Endothelial cell (in vitro differentiated cells): Measurements from ENCODE around the gene ZIC5. TPM values are rescaled to one million over a fixed set of nuclear protein-coding genes. Genes with fewer than 3 reads are reported as not detected.
A peak's percentile ranks its signal among the peaks of the same experiment; 100 is the strongest.

Experiments used
- DNase-seq: peaks from one replicate; pipeline ENCODE4 v3.0.0; 2021; ENCODE audit warnings: low spot score
- H3K27ac Mint-ChIP-seq: one replicate; pipeline ENCODE4 v1.8.0; 2021; ENCODE audit warnings: mixed read lengths, inconsistent platforms; ENCODE audit not compliant: unreplicated experiment
- H3K27me3 Mint-ChIP-seq: one replicate; pipeline ENCODE4 v1.8.0; 2021; ENCODE audit warnings: mild to moderate bottlenecking, moderate library complexity, mixed read lengths, inconsistent platforms; ENCODE audit not compliant: unreplicated experiment
- H3K36me3 Mint-ChIP-seq: one replicate; pipeline ENCODE4 v1.8.0; 2021; ENCODE audit warnings: mild to moderate bottlenecking, low read depth, mixed read lengths, inconsistent platforms; ENCODE audit not compliant: unreplicated experiment
- H3K4me1 Mint-ChIP-seq: one replicate; pipeline ENCODE4 v1.8.0; 2021; ENCODE audit warnings: mild to moderate bottlenecking, mixed read lengths, inconsistent platforms; ENCODE audit not compliant: unreplicated experiment
- H3K4me3 Mint-ChIP-seq: one replicate; pipeline ENCODE4 v1.8.0; 2021; ENCODE audit warnings: mild to moderate bottlenecking, mixed read lengths, inconsistent platforms; ENCODE audit not compliant: unreplicated experiment
- H3K9me3 Mint-ChIP-seq: one replicate; pipeline ENCODE4 v1.8.0; 2021; ENCODE audit warnings: mixed read lengths, inconsistent platforms; ENCODE audit not compliant: unreplicated experiment
- long read RNA-seq: library from polyadenylated mRNA; unstranded; transcript quantifications from one replicate; pipeline ENCODE4 v2.0.0, GENCODE V29; 2020; ENCODE audit not compliant: unreplicated experiment
- total RNA-seq: library from RNA; stranded (reverse); fragmentation: NEBNext Ultra II Directional; extraction: Animal tissue kit (Norgen Biotek cat#: 25700); gene quantifications from one replicate; pipeline ENCODE4 v1.2.1, GENCODE V29; 2021; ENCODE audit not compliant: unreplicated experiment
- TF ChIP-seq, protein P1 (sequence below): fragments of 200-600 bp; sonication (generic); IDR thresholded peaks from one replicate; pipeline ENCODE4 v1.5.0; 2021; ENCODE audit warnings: antibody characterized with exemption; ENCODE audit not compliant: unreplicated experiment

The ZIC5 gene
- total RNA-seq, result 0.10 TPM
- long read RNA-seq, result 0 reads

- Mint-ChIP-seq H3K4me1 (peaks cover 21% of the 10 kb centered on the region), H3K27ac (no peak within 1 kb of the TSS)
Measured at GRCh38 chr13:99971576-99972189, at the start of gene ZIC5. ZIC5 (minus strand) TSS chr13:99971767; CDS start chr13:99971603, 164 bp downstream.

DNA sequence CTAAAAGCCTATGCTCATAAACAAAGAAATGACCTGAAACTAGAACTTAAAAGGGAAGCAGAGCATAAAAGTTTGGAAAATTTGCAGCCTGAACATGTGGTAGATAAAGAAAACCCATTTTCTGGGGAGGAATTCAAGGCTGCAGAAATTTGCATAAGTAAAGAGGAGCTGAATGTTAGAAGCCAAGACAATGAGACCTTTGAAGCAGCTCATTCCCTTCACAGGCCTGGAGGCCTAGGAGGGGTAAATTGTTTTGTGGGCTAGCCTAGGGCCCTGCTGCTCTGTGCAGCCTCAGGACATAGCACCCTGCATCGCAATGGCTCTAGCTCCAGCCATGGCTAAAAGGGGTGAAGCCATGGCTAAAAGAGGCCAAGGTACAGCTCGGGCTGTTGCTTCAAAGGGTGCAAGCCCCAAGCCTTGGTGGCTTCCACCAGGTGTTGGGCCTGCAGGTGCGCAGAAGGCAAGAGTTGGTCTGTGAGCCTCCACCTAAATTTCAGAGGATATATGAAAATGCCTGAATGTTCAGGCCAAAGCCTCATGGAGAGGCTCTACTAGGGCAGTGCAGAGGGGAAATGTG lies 48.3 kb upstream of the ZIC5 start:
- TF ChIP-seq, protein P1, sequence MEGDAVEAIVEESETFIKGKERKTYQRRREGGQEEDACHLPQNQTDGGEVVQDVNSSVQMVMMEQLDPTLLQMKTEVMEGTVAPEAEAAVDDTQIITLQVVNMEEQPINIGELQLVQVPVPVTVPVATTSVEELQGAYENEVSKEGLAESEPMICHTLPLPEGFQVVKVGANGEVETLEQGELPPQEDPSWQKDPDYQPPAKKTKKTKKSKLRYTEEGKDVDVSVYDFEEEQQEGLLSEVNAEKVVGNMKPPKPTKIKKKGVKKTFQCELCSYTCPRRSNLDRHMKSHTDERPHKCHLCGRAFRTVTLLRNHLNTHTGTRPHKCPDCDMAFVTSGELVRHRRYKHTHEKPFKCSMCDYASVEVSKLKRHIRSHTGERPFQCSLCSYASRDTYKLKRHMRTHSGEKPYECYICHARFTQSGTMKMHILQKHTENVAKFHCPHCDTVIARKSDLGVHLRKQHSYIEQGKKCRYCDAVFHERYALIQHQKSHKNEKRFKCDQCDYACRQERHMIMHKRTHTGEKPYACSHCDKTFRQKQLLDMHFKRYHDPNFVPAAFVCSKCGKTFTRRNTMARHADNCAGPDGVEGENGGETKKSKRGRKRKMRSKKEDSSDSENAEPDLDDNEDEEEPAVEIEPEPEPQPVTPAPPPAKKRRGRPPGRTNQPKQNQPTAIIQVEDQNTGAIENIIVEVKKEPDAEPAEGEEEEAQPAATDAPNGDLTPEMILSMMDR, result no peak
- peaks cover 2% of the 10 kb centered on the region for H3K4me1 Mint-ChIP-seq
- H3K9me3 Mint-ChIP-seq, result no peaks in the 10 kb centered on the region
- H3K36me3 Mint-ChIP-seq, result no peaks in the 10 kb centered on the region
- no peak overlapping the region for H3K4me3 Mint-ChIP-seq
- no peak overlapping the region for H3K27ac Mint-ChIP-seq
- DNase-seq, result no peak
- peaks cover 4% of the 10 kb centered on the region for H3K27me3 Mint-ChIP-seq

More at GRCh38 chr13:99971576-99972189, at the start of gene ZIC5:
- H3K27me3 Mint-ChIP-seq, result peaks cover 30% of the 10 kb centered on the region
- peak; percentile 34 for DNase-seq
- H3K4me3 Mint-ChIP-seq, result peak within 1 kb of the TSS; percentile 76
- H3K9me3 Mint-ChIP-seq, result no peaks in the 10 kb centered on the region
- H3K36me3 Mint-ChIP-seq, result no peaks in the 10 kb centered on the region
- TF ChIP-seq, protein P1, result no peak

GRCh38 chr13:100014621-100015020 lies 43.1 kb upstream of the ZIC5 start:
- no peaks in the 10 kb centered on the region for H3K9me3 Mint-ChIP-seq
- H3K27ac Mint-ChIP-seq, result no peak overlapping the region

DNA sequence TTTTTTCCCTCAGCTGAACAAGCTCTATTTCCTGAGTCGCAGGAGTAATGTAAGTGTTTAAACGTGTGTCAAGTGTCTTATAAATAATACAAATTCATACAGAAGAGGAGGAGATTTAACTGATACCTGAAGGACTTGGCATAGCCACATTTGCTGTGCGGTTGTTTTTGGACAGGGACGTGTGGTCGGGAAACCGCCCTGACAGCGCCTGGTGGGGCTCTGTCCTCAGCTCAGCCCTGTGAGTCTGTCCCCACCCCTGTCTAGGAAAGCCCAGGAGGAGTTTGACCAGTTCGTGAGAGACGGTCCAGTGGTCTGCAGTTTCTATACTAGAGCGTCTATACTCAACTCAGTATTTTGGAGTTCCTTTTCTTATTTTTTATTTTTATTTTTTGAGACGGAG lies 26.7 kb upstream of the ZIC5 start:
- Mint-ChIP-seq H3K27ac (no peak overlapping the region), H3K9me3 (no peaks in the 10 kb centered on the region), H3K27me3 (peaks cover 8% of the 10 kb centered on the region), H3K36me3 (peaks cover 3% of the 10 kb centered on the region), H3K4me3 (peak overlapping the region; percentile 11), H3K4me1 (peaks cover 5% of the 10 kb centered on the region)
- DNase-seq, result no peak
- TF ChIP-seq, protein P1, result no peak

More at GRCh38 chr13:100014621-100015020, 43.1 kb upstream of the ZIC5 start:
- TF ChIP-seq, protein P1, result no peak
- Mint-ChIP-seq H3K4me3 (no peak overlapping the region), H3K36me3 (no peaks in the 10 kb centered on the region), H3K4me1 (peaks cover 2% of the 10 kb centered on the region), H3K27me3 (peaks cover 1% of the 10 kb centered on the region)
- no peak for DNase-seq

GRCh38 chr13:99997702-99998214 lies 26.2 kb upstream of the ZIC5 start:
- DNase-seq, result no peak
- H3K27me3 Mint-ChIP-seq, result peaks cover 8% of the 10 kb centered on the region
- no peak overlapping the region for H3K27ac Mint-ChIP-seq
- TF ChIP-seq, protein P1, result no peak
- H3K4me3 Mint-ChIP-seq, result no peak overlapping the region
- H3K9me3 Mint-ChIP-seq, result no peaks in the 10 kb centered on the region
- H3K36me3 Mint-ChIP-seq, result peaks cover 3% of the 10 kb centered on the region
- peaks cover 8% of the 10 kb centered on the region for H3K4me1 Mint-ChIP-seq
